NCI-H446 (cell line): ENCODE measurements around the gene PHYH.
"Not testable (repeated sequence)": the region's sequence is repeated elsewhere in the genome, so short reads cannot be mapped to it uniquely, and the experiment has no call there.

Experiments
- DNase-seq, 2 experiments: peaks; one replicate each; lab custom pipeline; 2025; lab: John Stamatoyannopoulos, UW

Gene PHYH

DNA sequence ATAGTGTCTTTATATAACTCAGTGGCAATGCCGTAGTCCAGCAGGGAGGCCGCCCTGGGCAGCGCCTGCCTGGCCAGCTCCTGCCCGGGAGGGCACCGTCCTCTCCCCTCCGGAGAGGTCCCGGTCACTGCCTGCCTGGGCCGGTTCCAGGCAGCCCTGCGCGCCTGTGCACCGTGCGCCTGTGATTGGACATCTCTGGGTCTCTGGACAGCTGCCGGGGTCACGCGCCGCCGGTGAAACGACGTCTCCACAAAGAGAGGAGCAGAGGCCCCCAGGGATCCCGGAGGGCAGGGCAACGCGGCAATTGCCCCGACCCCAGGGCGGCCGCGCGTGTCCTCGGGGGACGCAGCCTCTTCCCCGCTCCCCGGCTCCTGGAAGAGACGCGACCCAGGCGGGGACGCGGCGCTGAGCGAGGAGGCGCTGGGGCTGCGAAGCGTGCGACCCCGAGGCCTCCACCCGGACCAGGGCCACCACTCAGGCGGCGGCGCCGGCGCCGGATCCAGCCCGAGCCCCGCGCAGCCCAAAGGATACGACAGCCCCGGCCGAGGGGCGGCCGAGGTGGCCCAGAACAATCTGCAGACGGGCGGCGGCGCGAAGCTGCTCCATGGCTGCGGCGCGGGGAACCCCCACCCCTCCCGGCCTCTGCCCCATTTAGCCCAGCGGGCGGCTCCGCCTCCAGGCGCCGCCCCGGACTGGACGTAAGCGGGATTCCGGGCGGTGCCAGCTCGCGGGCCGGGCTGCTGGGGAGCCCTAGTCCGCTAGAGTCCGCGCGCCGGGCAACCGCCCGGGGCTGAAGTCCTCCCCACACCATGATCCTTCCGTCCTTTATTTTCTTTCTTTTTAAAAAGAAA lies at the start of gene PHYH:
TSS of gene PHYH (minus strand) at position 628 of the 851 bp plus-strand sequence. CDS start at position 606, 22 bp downstream.
- peak; percentile 42 to 83 for DNase-seq

- DNase-seq, result peak; percentile 52 to 85
Observed at GRCh38 chr10:13348216-13349017, 48.6 kb upstream of the PHYH start, which contains the start of gene SEPHS1. Gene SEPHS1, minus strand, starts transcription at chr10:13348293. Its CDS starts 3,343 bp downstream, at chr10:13344950.

DNA sequence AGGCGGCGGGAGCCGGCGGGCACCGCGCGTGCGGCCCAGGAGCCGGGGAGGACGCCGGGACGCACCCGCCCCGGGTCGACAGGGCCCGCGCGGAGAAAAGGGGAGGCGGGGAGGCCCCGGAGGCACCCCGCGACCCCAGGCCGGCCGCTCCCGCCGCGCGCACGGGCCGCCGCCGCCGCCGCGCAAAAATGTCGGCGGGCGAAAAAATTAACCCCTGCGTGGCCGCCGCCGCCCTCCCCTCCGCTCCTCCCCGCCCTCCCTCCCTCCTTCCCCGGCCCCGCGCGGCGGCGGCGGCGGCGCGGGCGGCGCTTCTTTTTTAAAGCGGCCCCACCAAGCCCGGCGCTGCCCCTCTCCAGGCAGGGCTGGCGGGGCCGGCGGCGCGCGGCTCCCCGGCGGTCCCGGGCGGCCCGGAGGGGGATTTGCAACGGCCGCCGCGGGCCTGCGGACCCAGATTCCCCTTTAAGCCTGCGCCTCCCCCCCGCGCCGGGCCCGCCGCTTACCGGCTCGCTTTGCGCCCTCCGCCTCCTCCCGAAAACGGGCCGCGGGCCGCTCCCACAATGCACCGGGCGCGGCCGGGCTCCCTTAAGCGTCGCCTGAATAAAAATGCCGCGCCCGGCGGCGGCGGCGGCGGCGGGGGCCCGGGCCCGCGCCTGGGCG lies 47.8 kb upstream of the PHYH start:
- peak; percentile 25 to 85 for DNase-seq

- no peak for DNase-seq
Observed at GRCh38 chr10:13347043-13347499, 47.2 kb upstream of the PHYH start.

- peak; percentile 33 to 69 for DNase-seq
Observed at GRCh38 chr10:13346283-13347042, 46.6 kb upstream of the PHYH start.

DNA sequence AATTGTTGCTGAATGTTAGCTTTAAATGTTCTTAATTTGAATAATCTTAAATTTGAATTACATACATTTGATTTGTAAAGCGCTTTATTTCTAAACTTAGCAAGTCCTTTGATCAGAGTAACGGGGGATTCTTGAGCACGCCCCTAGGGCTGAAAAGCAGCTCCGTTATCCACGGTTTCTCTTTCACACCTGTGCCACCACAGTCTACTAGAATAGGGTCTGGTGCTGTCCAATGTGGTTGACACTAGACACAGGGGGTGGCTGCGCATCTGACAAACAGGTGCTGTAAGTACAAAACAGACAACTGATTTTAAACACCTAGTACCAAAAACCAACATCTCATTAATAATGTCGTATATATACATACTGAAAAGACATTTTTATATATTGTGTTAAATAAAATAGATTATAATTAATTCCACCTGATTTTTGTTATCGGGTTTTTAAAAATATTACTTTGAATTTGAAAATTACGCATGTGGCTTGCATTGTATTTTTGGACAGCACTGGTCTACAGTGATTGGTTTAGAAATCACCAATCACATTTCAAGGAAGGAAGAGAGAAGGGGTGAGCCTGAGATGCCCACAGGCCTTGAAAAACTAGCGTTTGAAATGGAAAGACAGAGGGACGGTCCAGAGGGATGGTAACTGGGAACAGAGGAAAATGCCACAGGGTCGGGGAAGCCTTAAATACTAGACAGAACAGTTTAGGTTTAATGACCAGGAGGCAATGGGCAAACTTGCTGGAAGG lies 40.9 kb upstream of the PHYH start:
- DNase-seq, result no peak

DNA sequence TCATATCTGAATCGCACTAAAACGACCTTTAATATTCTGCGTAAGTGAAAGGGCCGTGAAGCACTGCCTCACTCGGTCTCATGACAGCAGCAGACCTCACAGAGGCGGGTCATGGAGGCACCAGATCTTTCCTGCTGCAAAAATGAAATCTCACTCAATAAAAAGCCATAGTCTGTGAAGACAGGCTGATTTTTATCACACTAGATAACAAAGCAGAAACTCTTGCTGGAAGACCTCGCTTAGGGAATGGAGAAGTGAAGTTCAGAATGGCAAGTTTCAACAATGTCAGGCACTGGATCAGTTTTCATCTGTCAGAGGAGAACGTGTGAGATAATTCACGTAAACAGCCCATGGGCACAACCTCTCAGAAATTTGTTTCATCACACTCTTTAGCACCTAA lies 40.2 kb upstream of the PHYH start:
- DNase-seq, result no peak

DNA sequence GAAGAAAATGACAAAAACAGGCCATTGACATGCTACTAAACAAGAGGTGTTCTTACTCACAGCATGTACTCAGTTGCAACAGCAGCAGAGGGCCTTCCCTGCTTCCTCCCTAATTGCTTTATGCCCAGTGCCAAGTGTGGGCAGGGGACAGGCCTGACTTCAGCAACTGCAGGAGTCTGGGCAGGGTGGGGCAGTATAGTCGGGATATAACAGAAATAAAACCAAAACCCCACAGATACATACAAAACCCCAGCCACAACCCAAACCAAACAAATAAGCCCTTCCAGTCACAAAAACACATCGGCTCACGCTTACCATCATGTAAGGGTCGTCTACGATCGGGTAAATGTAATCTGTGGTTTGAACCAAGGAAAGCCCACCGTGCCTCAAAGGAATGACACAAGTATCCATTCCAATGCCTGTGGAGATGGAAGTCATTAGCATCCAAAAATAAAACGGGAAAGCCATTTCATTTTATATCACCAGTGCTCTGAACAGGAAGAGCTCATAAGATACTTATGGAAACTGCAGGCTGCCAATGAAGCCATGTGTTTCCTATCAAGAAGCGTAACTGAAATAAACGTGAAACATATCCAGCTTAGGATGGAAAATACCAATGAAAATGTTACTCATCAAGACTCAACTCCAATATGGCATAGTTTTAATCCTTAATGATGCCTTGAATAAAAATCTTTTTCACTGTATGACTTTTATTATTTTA lies 38.7 kb upstream of the PHYH start:
- DNase-seq, result no peak

GRCh38 chr10:13337827-13338196 lies 37.9 kb upstream of the PHYH start:
- DNase-seq, result no peak

DNA sequence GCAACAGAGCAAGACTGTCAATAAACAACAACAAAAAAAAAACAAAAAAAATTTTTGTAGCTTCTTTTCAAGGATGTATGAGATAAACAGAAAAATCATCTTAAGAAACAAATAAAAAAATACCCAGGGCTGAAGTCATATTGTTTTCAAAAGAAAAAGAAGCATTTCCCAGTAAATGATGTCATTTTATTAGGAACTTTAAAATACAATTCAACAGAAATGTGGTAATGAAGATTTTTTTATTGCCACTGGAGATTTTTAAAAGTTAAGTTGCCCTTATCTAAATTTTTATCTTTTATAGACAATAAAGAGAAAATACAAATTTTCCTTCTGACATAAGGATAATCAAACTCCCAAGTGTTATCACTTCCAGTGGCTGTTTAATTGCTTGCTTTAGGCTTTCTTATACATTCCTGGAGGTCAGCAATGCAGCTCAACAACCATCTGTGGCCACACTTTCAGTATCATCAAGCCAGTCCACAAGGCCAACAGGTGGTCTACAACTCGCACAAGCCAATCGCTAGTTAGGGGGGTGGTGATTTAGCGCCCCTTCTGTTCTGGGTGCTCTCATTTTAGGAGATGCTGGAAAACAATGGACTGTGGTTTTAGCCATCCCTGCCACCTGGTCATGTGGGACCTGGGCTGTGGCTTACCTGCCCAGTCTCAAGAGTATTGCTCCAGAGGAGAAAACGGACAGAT lies 37.4 kb upstream of the PHYH start:
- DNase-seq, result no peak

DNA sequence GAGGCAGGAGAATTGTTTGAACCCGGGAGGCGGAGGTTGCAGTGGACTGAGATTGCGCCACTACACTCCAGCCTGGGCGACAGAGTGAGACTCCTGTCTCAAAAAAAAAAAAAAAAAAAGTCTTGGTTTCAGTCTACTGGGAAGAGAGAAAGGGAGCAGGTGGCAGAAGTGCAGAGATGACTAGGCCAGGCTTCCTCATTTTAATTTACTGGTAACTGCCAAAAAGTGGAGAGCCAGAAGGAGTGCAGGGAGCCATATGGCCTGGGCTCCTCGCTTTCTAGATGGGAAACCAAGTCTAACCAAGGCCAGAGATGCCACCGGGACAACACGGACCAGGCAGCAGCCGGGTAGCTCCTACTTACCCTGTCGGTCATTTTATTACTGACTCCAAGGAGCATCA lies 36.0 kb upstream of the PHYH start:
- DNase-seq, result peak in 1 of 2 experiments; percentile 80

- no peak for DNase-seq
Observed at GRCh38 chr10:13334556-13334955, 34.7 kb upstream of the PHYH start.

- DNase-seq, result no peak
Observed at GRCh38 chr10:13331646-13332045, 31.8 kb upstream of the PHYH start.

DNA sequence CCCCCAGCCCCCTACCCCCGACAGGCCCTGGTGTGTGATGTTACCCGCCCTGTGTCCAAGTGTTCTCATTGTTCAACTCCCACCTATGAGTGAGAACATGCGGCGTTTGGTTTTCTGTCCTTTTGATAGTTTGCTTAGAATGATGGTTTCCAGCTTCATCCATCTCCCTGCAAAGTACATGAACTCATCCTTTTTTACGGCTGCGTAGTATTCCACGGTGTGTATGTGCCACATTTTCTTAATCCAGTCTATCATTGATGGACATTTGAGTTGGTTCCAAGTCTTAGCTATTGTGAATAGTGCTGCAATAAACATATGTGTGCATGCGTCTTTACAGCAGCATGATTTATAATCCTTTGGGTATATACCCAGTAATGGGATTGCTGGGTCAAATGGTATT lies 31.1 kb upstream of the PHYH start:
- DNase-seq, result not testable (repeated sequence)

- no peak for DNase-seq
Observed at GRCh38 chr10:13329565-13329964, 29.7 kb upstream of the PHYH start.

DNA sequence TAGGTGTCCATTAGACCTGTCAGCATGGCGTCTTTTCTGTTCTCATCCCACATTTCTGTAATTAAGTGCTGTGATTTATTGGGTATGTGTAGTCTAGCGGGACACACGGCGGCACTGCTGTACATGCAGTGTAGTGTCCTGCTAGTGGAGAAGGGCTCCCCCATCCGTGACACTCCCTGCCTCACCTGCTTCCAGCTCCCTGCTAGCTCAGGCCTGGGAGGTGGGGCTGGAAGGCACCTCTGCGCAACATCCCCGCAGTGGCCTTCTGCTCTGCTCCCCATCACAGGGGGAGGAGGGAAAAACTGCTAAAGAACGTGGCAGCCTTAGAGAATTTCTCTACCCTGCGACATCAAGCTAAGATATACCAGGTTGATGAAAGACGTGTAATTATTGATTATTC lies 28.7 kb upstream of the PHYH start:
- DNase-seq, result no peak

GRCh38 chr10:13328126-13328525 lies 28.3 kb upstream of the PHYH start:
- no peak for DNase-seq

GRCh38 chr10:13327534-13327933 lies 27.7 kb upstream of the PHYH start:
- DNase-seq, result no peak

- DNase-seq, result no peak
Observed at GRCh38 chr10:13322615-13323148, 22.8 kb upstream of the PHYH start.
